Stimulated activated CD8-positive, alpha-beta memory T cell treated with anti-CD3 and anti-CD28 coated beads, Interleukin-4, amount 100 ng/mL, for 48 hours (primary cell): ENCODE measurements around the gene TAMM41.
"Not testable (repeated sequence)": the region's sequence is repeated elsewhere in the genome, so short reads cannot be mapped to it uniquely, and the experiment has no call there.

Experiments used
- DNase-seq: peaks from one replicate; pipeline ENCODE4 v3.0.0-alpha.2; 2020

TAMM41 gene, protein sequence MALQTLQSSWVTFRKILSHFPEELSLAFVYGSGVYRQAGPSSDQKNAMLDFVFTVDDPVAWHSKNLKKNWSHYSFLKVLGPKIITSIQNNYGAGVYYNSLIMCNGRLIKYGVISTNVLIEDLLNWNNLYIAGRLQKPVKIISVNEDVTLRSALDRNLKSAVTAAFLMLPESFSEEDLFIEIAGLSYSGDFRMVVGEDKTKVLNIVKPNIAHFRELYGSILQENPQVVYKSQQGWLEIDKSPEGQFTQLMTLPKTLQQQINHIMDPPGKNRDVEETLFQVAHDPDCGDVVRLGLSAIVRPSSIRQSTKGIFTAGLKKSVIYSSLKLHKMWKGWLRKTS

GRCh38 chr3:11846281-11847266 lies at the start of gene TAMM41:
TAMM41 (minus strand) TSS chr3:11846885; CDS start chr3:11846636, 249 bp downstream.
- DNase-seq = peak; percentile 91

DNA sequence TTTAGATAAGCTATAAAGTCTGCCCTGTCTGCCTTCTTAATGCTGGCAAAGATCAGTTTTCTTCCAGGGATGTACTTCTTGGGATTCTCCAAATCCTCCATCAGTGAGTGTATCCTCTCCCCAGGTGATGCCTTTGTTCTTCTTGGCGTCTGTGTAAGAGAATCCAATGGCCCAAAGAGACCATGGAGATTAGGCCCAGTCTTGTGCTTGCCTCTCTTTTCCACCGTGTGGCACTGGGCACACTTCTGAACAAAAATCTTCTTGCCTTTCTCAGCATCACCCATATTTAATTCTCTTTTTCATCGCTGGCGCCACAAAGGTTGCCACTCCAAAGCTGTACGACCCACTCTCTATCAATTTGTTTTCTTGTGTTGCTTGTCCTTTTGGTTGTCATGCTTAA lies 32.2 kb upstream of the TAMM41 start:
- no peak for DNase-seq

- not testable (repeated sequence) for DNase-seq
These were observed 28.0 kb upstream of the TAMM41 start for GRCh38 chr3:11874707-11875106.

DNA sequence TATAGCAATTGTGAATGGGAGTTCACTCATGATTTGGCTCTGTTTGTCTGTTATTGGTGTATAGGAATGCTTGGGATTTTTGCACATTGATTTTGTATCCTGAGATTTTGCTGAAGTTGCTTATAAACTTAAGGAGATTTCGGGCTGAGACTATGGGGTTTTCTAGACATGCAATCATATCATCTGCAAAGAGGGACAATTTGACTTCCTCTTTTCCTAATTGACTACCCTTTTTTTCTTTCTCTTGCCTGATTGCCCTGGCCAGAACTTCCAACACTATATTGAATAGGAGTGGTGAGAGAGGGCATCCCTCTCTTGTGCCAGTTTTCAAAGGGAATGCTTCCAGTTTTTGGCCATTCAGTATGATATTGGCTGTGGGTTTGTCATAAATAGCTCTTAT lies 17.1 kb upstream of the TAMM41 start:
- DNase-seq = not testable (repeated sequence)

GRCh38 chr3:11862584-11862983 lies 15.9 kb upstream of the TAMM41 start:
- not testable (repeated sequence) for DNase-seq

DNA sequence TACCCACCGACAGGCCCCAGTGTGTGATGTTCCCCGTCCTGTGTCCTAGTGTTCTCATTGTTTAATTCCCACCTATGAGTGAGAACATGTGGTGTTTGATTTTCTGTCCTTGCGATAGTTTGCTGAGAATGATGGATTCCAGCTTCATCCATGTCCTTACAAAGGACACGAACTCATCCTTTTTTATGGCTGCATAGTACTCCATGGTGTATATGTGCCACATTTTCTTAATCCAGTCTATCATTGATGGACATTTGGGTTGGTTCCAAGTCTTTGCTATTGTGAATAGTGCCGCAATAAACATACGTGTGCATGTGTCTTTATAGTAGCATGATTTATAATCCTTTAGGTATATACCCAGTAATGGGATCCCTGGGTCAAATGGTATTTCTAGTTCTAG lies 15.5 kb upstream of the TAMM41 start:
- DNase-seq = not testable (repeated sequence)

DNA sequence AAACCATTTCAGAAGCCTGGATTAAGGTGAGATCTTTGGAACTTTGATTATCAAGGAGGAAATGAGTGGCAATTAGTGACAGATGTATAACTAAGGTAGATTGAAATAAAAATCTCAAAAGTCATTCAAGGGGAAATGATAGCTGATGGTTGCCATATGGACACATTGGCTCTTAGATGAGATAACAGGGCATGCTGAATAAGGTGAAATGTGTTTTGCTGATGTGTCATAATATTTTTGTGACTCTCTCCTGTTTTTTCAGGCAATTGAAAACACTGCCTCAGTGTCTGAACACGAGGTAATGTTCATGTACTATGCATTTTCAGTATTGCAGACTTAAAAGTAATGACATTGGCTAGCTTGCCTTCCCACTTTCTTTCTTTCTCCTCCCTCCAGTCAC lies 13.5 kb upstream of the TAMM41 start:
- DNase-seq = not testable (repeated sequence)

DNA sequence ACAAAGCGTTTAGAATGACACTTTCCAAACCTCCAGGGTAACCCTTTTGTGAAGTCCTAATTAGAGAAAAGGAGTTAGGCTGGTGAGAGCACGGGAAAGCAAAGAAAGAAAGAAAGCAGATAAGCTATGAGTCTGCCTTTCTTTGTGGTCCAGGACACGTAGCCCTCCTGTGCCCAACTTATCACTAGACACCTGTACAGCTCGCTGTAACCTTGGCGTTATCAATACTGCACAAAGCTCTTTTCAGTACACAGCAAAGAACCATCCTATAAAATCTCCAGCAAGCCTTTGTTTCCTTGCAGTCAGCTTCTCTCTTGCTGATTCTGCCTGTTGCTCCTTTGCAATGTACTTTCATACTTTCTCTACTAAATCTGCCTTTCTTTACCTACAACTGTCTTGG lies 6.8 kb upstream of the TAMM41 start:
- DNase-seq = no peak

DNA sequence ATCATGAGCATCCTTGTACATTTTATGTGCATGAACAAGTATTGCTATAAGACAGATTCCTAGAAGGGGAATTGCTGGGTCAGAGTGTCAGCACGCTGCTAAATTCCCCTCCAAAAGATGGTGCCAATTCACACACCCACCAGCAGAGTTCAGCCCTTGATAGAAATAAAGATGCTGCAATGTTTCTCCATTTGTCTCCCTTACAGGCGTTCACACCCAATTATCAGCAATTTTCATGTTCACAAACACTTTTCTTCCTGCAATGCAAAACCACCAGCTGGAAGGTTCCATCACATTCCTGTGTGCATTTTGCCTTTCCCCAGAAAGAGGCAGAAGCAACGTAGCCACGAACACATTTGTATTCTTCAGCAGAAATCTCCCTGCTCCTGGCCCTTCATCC lies 3.3 kb upstream of the TAMM41 start:
- no peak for DNase-seq

- peak; percentile 31 for DNase-seq
These were observed 922 bp upstream of the TAMM41 start for GRCh38 chr3:11847607-11848006.

GRCh38 chr3:11845651-11846050 lies 1.0 kb downstream of the TAMM41 start:
- no peak for DNase-seq

GRCh38 chr3:11844891-11845290 lies 1.8 kb downstream of the TAMM41 start:
- DNase-seq = no peak

DNA sequence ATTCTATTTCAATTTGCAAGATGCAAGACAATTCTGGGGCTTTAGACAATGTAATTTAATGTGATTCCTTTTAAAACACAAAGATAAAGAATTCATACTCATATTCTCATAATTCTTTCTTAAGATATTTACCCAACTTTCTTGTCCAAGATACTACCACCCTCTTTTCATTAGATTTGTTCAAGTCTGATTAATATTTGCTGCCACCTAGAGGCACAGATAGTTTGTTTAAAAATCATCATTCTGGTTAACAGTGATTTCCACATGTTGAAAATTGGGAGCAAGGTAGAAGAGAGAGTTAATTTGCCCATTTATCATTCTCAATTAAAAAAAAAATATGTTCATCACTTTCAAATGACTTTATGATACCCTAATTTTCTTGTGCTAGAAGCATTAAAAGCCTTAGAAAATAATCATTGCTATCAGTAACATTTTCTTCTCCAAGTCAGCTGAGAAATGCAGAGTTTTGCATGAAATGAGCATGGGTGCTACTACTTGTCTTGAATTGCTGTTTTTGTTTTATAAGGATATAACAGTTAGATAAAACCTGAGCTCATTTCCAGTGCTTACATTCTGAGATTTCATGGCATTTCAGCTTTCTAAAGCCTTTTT lies 11.6 kb downstream of the TAMM41 start:
- DNase-seq = no peak

- no peak for DNase-seq
These were observed 13.4 kb downstream of the TAMM41 start for GRCh38 chr3:11832981-11833905.

GRCh38 chr3:11829416-11829815 lies 17.3 kb downstream of the TAMM41 start:
- no peak for DNase-seq

DNA sequence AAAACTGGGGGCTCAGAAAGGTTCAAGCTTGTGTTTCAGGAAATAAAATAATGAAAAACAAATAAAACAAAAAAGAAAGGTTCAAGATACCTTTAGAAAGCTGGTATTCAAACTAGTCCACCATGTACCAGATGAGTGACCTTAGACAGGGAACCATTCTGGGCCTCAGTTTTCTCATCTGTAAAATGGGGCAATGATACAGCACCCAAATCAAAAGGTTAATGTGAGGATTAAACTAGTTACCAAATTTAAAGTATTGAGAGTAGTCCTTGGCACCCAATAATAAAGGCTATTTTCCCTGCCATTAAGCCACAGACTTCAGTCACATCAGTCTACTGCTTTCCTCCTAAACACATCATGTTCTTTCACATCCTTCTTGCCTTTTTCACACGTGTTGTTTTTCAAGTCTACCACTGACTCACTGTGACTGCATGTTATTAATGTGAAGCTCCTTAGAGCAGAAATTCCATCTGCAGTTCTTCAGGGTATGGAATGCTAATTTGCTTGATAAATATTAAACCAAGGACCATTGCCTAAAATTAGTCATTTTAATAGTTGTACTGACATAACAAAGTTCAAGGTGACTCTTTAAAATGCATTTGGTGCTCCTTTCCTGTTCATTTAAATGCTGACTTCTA lies 19.9 kb downstream of the TAMM41 start:
- DNase-seq = no peak

- no peak for DNase-seq
These were observed 21.4 kb downstream of the TAMM41 start for GRCh38 chr3:11825301-11825700.

GRCh38 chr3:11820531-11821041 lies 26.1 kb downstream of the TAMM41 start:
- peak; percentile 56 for DNase-seq

GRCh38 chr3:11819146-11819689 lies 27.5 kb downstream of the TAMM41 start:
- no peak for DNase-seq

GRCh38 chr3:11818033-11818432 lies 28.7 kb downstream of the TAMM41 start:
- no peak for DNase-seq

- no peak for DNase-seq
These were observed 31.6 kb downstream of the TAMM41 start for GRCh38 chr3:11815111-11815510.
